GM18868 (cell line): ENCODE measurements around the gene ZNF391.
"Not testable (repeated sequence)": the region's sequence is repeated elsewhere in the genome, so short reads cannot be mapped to it uniquely, and the experiment has no call there.

Source experiments
- ATAC-seq: cut with Tn5 transposase; IDR thresholded peaks from one replicate; pipeline ENCODE4 v1.9.1; 2021; ENCODE audit warnings: mild to moderate bottlenecking, moderate library complexity; ENCODE audit not compliant: unreplicated experiment

The ZNF391 gene

GRCh38 chr6:27419363-27419762 is 30.8 kb downstream of the ZNF391 start:
- ATAC-seq, result no peak

DNA sequence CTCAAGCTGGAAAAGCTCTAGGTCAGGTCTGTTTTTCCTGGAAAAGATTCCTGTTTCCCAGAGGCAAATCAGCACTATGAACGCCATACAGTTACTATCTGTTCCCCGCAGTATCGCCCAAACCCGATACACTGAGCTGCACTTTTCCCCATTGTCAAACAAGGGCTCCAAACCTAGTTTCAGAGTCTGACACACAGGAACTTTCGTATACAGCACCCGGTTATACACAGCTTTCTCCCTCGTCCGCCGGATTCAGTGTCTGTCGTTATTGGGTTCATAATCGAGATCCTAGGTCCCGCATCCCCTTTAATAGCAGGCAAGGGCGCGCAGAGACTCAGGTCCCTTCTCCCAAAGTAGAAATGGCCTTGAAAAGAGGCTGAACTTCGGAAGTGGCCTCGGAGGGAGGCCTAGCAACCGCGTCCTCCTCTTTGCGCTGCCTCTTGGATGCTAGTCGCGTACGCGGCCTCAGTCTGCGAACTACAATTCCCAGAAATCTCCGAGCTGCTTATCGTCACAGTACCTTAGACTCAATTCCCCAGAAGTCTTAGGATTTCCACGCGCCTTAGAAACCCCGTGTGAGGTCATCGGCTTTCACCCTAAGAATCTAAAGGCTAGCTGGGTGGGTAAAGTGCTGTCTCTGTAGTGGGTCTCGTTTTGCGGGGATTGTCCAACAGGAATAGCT is 34.2 kb downstream of the ZNF391 start:
- ATAC-seq, result no peak

DNA sequence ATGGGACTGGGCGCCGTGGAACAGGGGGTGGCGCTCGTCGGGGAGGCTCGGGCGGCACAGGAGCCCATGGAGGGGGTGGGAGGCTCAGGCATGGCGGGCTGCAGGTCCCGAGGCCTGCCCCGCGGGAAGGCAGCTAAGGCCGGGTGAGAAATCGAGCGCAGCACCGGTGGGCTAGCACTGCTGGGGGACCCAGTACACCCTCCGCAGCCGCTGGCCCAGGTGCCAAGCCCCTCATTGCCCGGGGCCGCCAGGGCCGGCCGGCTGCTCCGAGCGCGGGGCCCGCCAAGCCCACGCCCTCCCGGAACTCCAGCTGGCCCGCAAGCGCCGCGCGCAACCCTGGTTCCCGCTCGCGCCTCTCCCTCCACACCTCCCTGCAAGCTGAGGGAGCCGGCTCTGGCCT is 36.3 kb downstream of the ZNF391 start:
- ATAC-seq, result not testable (repeated sequence)

DNA sequence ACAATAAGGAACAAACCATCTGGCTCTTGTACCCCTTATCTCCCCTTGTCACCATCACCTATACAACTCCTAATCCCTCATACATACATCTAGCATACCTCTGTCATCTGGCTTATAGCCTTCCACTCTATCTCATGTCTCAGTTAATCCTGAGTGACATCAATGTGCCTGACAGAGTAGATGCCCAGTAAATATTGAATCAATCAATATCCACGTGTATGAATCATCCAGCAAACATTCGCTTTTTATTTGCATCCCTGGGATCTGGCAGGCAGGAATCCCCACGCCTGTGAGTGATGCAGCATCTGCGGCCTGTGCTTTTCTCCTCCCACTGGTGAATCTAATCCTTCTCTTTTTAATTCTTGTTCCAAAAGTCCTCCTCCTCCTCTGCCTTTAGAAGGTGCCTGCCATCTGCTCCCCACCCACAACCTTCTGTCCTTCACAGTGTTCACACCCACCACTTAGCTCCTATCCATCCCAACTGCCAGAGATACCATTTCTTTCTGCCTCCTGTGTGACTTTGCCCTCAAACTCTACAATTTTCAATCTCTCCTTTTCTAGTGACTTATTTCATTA is 37.6 kb downstream of the ZNF391 start:
- ATAC-seq, result no peak

- ATAC-seq, result no peak
Measured at GRCh38 chr6:27428502-27428901, 39.9 kb downstream of the ZNF391 start.

- no peak for ATAC-seq
Measured at GRCh38 chr6:27428966-27429365, 40.4 kb downstream of the ZNF391 start.

DNA sequence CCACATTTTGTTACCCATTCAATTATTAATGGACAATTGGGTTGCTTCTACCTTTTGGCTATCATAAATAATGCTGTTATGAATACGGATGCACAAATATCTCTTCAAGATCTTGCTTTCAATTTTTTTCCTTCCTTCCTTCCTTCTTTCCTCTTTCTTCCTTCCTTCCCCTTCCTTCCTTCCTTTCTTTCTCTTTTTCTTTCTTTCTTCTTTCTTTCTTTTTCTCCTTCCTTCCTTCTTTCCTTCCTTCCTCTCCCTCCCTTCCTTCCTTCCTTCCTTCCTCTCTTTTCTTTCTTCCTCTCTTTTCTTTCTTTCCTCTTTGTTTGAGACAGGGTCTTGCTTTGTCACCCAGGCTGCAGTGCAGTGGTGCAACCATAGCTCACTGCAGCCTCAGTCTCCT is 45.2 kb downstream of the ZNF391 start:
- no peak for ATAC-seq

DNA sequence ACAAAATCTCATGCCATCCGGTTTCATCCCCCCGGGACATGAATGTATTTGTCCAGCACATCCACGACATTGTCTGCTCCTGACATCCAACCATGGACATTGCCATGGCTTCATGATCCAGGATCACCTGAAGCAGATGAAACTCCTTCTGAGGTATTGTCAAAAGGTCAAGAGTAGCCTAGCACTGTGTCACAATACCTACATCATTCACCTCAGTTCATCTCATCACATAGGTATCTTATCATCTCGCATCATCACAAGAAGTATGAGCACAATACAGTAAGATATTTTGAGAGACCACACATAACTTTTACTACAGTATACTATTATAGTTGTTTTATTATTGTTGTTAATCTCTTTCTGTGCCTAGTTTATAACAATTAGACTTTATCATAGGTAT is 50.8 kb downstream of the ZNF391 start:
- no peak for ATAC-seq

DNA sequence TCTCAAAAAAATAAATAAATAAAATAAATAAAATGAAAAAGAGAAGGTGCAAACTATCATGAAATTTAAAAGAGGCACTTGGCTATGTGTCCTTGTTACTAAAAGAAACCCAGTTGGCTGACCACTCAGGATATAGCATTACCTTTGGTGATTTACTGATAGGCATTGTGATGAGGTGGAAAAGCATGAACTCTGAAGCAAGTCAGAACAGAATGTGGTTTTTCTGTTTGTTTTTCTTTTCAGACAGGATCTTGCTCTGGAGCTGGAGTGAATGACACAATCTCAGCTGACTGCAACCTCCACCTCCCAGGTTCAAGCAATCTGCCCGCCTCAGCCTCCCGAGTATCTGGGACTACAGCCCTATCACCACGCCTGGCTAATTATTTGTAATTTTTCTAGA is 52.4 kb downstream of the ZNF391 start:
- ATAC-seq, result no peak

DNA sequence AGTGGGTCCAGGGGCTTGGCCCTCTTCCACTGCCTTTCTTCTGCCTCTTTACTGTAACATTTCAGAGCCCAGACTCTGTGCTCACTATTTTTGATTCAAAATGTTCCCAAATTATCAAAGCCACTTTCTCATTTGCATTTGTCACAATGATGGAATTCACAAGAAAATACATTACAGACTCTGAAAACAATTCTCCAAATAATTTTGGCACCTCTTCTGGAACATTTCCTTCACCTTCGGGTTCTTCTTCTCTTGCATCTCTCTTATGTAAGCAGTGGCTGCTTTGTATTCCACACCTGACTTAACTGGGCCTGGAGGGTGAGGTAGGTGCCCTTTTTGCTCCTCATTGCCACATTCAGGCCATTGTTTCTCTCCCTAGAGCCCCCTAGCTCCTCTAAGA is 54.4 kb downstream of the ZNF391 start:
- ATAC-seq, result no peak

GRCh38 chr6:27448456-27448855 is 59.9 kb downstream of the ZNF391 start:
- ATAC-seq, result no peak

DNA sequence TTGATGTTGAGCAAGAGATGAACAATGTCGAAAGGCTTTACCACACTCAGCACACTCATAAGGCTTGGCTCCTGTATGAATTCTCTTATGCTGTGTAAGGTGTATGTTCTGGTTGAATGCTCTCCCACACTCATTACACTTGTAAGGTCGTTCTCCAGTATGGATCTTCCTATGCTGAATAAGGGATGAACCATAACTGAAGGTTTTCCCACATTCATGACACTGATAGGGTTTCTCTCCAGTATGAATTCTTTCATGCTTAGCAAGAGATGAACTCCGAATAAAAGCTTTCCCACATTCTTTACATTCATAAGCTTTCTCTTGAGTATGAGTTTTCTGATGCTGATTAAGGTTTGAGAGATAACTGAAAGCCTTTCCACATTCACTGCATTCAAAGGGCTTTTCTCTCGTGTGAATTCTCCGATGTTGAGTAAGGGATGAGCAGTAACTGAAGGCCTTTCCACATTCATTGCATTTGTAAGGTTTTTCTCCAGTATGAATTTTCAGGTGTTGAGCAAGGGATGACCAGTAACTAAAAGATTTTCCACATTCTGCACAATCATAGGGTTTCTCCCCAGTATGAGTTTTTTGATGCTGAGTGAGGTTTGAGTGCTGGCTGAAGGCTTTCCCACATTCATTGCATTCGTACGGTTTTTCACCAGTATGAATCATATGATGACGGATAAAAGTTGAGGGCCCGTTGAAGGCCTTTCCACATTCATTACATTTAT is 63.3 kb downstream of the ZNF391 start:
- no peak for ATAC-seq

- ATAC-seq, result no peak
Measured at GRCh38 chr6:27452496-27452897, 63.9 kb downstream of the ZNF391 start.
